Stomach (tissue), 4 donors: Measurements from ENCODE around the gene SERPINB1.

Source experiments
- CTCF ChIP-seq, 7 experiments: fragments of 450-650 bp in 4 of 7; fragments of 200-600 bp in 3 of 7; sonication (generic) in 3 of 7; IDR thresholded peaks; one replicate each; pipeline ENCODE4 v1.5.1; 2016 to 2019; ENCODE audit warnings: antibody characterized with exemption in 7 of 7, control low read depth in 2 of 7, mild to moderate bottlenecking in 1 of 7
- EP300 ChIP-seq: sonication (generic); formaldehyde crosslinking; IDR thresholded peaks from one replicate; pipeline ENCODE4 v1.6.1; 2017; ENCODE audit warnings: antibody characterized with exemption
- POLR2A ChIP-seq, 4 donors: fragments of 450-650 bp; IDR thresholded peaks; one replicate each; pipeline ENCODE4 v1.6.1; 2016; ENCODE audit warnings: antibody characterized with exemption in 4 of 4, control low read depth in 2 of 4, mild to moderate bottlenecking in 1 of 4, moderate library complexity in 1 of 4
- POLR2AphosphoS5 ChIP-seq, 3 donors: sonication (generic); formaldehyde crosslinking; IDR thresholded peaks; one replicate each; pipeline ENCODE4 v1.6.1; 2016; ENCODE audit warnings: antibody characterized with exemption in 3 of 3

GRCh38 chr6:2871102-2871501, 29.4 kb upstream of the SERPINB1 start:
- TF ChIP-seq CTCF (IDR thresholded peaks at IDR 0.05) (no peak), POLR2A (IDR thresholded peaks at IDR 0.05) (no peak), POLR2AphosphoS5 (IDR thresholded peaks at IDR 0.05) (no peak), EP300 (no peak)
